Natural killer cell (primary cell): ENCODE measurements around the gene TTC21A. TPM values are rescaled to one million over a fixed set of nuclear protein-coding genes. Genes with fewer than 3 reads are reported as not detected.

Experiments
- ATAC-seq, 3 donors: fragments of 150-1000 bp in 2 of 3; fragments of 200-7000 bp in 1 of 3; cut with Tn5 transposase; 1 replicate in 1 of 3; 2 replicates in 2 of 3; pipeline ENCODE4 v1.10.0; 2021; ENCODE audit warnings: mild to moderate bottlenecking in 2 of 3, moderate library complexity in 2 of 3
- DNase-seq, 2 donors: peaks; one replicate each; pipeline versions ENCODE4 v3.0.0 to v3.0.0-alpha.2; 2013 to 2021; ENCODE audit warnings: mixed read lengths in 1 of 2
- H3K27ac ChIP-seq: one replicate; pipeline ENCODE4 v1.5.1; 2013; ENCODE audit warnings: mild to moderate bottlenecking, low read length
- H3K27me3 ChIP-seq: one replicate; pipeline ENCODE4 v1.6.1; 2013; ENCODE audit warnings: low read length; ENCODE audit not compliant: control insufficient read depth, insufficient read depth
- H3K36me3 ChIP-seq: one replicate; pipeline ENCODE4 v1.6.1; 2013; ENCODE audit warnings: low read length; ENCODE audit not compliant: control insufficient read depth, insufficient read depth
- H3K4me1 ChIP-seq: one replicate; pipeline ENCODE4 v1.6.1; 2013; ENCODE audit warnings: low read length; ENCODE audit not compliant: control insufficient read depth, insufficient read depth
- H3K4me3 ChIP-seq: one replicate; pipeline ENCODE4 v1.5.1; 2013; ENCODE audit warnings: low read length
- H3K9me3 ChIP-seq: one replicate; pipeline ENCODE4 v1.6.1; 2013; ENCODE audit warnings: low read length; ENCODE audit not compliant: control insufficient read depth, insufficient read depth
- H3K27ac Mint-ChIP-seq, 2 donors: one replicate each; pipeline ENCODE4 v1.8.0; 2022; ENCODE audit warnings: mild to moderate bottlenecking in 2 of 2, mixed read lengths in 2 of 2, moderate library complexity in 1 of 2
- H3K27me3 Mint-ChIP-seq, 2 donors: one replicate each; pipeline ENCODE4 v1.8.0; 2022; ENCODE audit warnings: low read depth in 2 of 2, mixed read lengths in 2 of 2
- H3K36me3 Mint-ChIP-seq: one replicate; pipeline ENCODE4 v1.8.0; 2022; ENCODE audit warnings: mixed read lengths
- H3K4me1 Mint-ChIP-seq, 2 donors: one replicate each; pipeline ENCODE4 v1.8.0; 2022; ENCODE audit warnings: mixed read lengths in 2 of 2
- H3K4me3 Mint-ChIP-seq: one replicate; pipeline ENCODE4 v1.8.0; 2022; ENCODE audit warnings: mild to moderate bottlenecking, moderate library complexity, mixed read lengths
- H3K9me3 Mint-ChIP-seq, 2 donors: one replicate each; pipeline ENCODE4 v1.8.0; 2022; ENCODE audit warnings: mixed read lengths in 2 of 2
- WGBS: methylation state at CpG from one replicate; pipeline ENCODE4 v1.1.7; 2013; ENCODE audit warnings: missing lambda C conversion rate; ENCODE audit not compliant: insufficient coverage; 5-methylcytosine and 5-hydroxymethylcytosine counted together
- intact Hi-C: fragments of 100-400 bp; cut with micrococcal nuclease; formaldehyde crosslinking; loops from one replicate; pipeline ENCODE4 v1.14.2; 2022
- total RNA-seq, 4 donors: library from RNA; stranded (reverse); fragments of 120-200 nt in 1 of 4; gene quantifications; one replicate each; pipeline versions ENCODE4 v1.2.3 to v1.2.4, GENCODE V29; 2013 to 2022
- TF ChIP-seq, protein P1 (sequence below): fragments of 200-600 bp; IDR thresholded peaks from one replicate; pipeline ENCODE4 v1.8.0; 2022; ENCODE audit warnings: antibody characterized with exemption

TTC21A gene
- total RNA-seq, 3 donors from 2014 or later (not counting 1 experiment from before 2014, with no cell fraction given), result 2.1 to 3.9 (median 2.4) TPM

GRCh38 chr3:39185959-39186691 is 78.6 kb downstream of the TTC21A start:
- intact Hi-C loops, result loop anchor here (10.0 kb wide), 1 partner anchor 81 kb away; the partner anchor contains the start of genes GORASP1 and TTC21A
- H3K4me3 ChIP-seq, result no peak overlapping the region
- H3K9me3 ChIP-seq, result no peaks in the 10 kb centered on the region
- H3K27ac Mint-ChIP-seq, result no peak overlapping the region
- DNase-seq (no peak), ATAC-seq (no peak)
- no peak overlapping the region for H3K27ac ChIP-seq
- no peaks in the 10 kb centered on the region for H3K36me3 ChIP-seq
- H3K4me1 ChIP-seq, result peaks cover 18% of the 10 kb centered on the region
- H3K4me3 Mint-ChIP-seq, result no peak overlapping the region
- TF ChIP-seq, protein P1, sequence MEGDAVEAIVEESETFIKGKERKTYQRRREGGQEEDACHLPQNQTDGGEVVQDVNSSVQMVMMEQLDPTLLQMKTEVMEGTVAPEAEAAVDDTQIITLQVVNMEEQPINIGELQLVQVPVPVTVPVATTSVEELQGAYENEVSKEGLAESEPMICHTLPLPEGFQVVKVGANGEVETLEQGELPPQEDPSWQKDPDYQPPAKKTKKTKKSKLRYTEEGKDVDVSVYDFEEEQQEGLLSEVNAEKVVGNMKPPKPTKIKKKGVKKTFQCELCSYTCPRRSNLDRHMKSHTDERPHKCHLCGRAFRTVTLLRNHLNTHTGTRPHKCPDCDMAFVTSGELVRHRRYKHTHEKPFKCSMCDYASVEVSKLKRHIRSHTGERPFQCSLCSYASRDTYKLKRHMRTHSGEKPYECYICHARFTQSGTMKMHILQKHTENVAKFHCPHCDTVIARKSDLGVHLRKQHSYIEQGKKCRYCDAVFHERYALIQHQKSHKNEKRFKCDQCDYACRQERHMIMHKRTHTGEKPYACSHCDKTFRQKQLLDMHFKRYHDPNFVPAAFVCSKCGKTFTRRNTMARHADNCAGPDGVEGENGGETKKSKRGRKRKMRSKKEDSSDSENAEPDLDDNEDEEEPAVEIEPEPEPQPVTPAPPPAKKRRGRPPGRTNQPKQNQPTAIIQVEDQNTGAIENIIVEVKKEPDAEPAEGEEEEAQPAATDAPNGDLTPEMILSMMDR, result no peak
- H3K9me3 Mint-ChIP-seq, result no peaks in the 10 kb centered on the region
- H3K27me3 ChIP-seq, result no peaks in the 10 kb centered on the region
- H3K36me3 Mint-ChIP-seq, result no peaks in the 10 kb centered on the region
- WGBS, result 90% methylated on average over 14 of the region's 14 CpGs
- peaks cover 11 to 21% of the 10 kb centered on the region in 2 donors for H3K4me1 Mint-ChIP-seq
- no peaks in the 10 kb centered on the region for H3K27me3 Mint-ChIP-seq

DNA sequence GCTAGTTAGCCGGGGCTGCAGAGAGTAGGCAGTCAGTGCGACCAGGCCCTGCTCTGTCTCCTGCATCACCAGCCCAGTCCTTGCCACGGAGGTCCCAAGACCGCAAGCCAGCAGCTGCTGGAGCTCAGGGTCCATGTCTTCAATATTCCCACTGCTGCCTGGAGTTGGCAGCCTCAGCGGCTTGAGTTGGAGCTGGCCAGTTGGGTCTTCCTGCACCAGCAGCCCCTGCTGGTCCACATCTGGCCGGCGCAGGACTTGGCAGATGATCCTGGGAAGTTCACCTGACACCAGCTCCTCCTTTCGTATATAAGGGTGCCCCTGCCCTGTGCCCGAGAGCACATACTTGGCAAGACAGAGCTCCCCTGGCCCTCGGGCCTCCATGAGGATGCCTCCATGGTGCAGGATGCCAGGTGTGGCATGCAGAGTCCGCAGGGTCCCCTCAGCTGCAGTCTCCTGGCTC is 79.2 kb downstream of the TTC21A start:
- Histone ChIP-seq H3K4me1 (peaks cover 18% of the 10 kb centered on the region), H3K27me3 (no peaks in the 10 kb centered on the region), H3K4me3 (no peak overlapping the region), H3K27ac (no peak overlapping the region), H3K36me3 (no peaks in the 10 kb centered on the region), H3K9me3 (no peaks in the 10 kb centered on the region)
- Mint-ChIP-seq H3K9me3 (no peaks in the 10 kb centered on the region), H3K27ac (no peak overlapping the region), H3K36me3 (no peaks in the 10 kb centered on the region), H3K27me3 (no peaks in the 10 kb centered on the region), H3K4me1 (peaks cover 8 to 22% of the 10 kb centered on the region in 2 donors), H3K4me3 (no peak overlapping the region)
- TF ChIP-seq, protein P1, result no peak
- intact Hi-C loops, result loop anchor here (10.0 kb wide), 1 partner anchor 82 kb away; the partner anchor contains the start of genes GORASP1 and TTC21A
- ATAC-seq, result no peak
- WGBS, result 95% methylated on average over 11 of the region's 11 CpGs
- DNase-seq, result no peak

- ATAC-seq (no peak), DNase-seq (no peak)
- 83% methylated on average over 23 of the region's 23 CpGs for WGBS
- Mint-ChIP-seq H3K36me3 (no peaks in the 10 kb centered on the region), H3K4me3 (no peak overlapping the region), H3K9me3 (no peaks in the 10 kb centered on the region), H3K27me3 (no peaks in the 10 kb centered on the region), H3K4me1 (peaks cover 14 to 31% of the 10 kb centered on the region in 2 donors), H3K27ac (no peak overlapping the region)
- TF ChIP-seq, protein P1, result no peak
- no peaks in the 10 kb centered on the region for H3K36me3 ChIP-seq
- no peaks in the 10 kb centered on the region for H3K9me3 ChIP-seq
- no peak overlapping the region for H3K27ac ChIP-seq
- H3K4me3 ChIP-seq, result no peak overlapping the region
- no peaks in the 10 kb centered on the region for H3K27me3 ChIP-seq
- H3K4me1 ChIP-seq, result peaks cover 25% of the 10 kb centered on the region
- intact Hi-C loops, result loop anchor here (2.0 to 10.0 kb wide), 2 partner anchors 21 to 83 kb away; partner anchors contain the start of genes GORASP1 and TTC21A
Measured at GRCh38 chr3:39187372-39188155, 80.1 kb downstream of the TTC21A start.

Other genes with a start within 250 kb of the TTC21A start
- gene SCN11A, start 55.7 kb upstream of the TTC21A start, total RNA-seq, result under 1 TPM in 2 of 3 donors, not detected in 1; 0.07 to 0.08 TPM
- gene WDR48, start 55.7 kb upstream of the TTC21A start, total RNA-seq, result 100 to 1,000 TPM in 1 of 3 donors, 10 to 100 TPM in 2; 89.1 to 101 (median 91.5) TPM
- gene GORASP1, start 53 bp upstream of the TTC21A start, total RNA-seq, result 10 to 100 TPM; 20.2 to 21.3 (median 20.8) TPM
- gene CSRNP1, start 45.9 kb downstream of the TTC21A start, total RNA-seq, result 100 to 1,000 TPM; 208 to 300 (median 253) TPM
- under 1 TPM; 0.14 to 0.40 (median 0.24) TPM for gene XIRP1, start 84.9 kb downstream of the TTC21A start, total RNA-seq
- gene CX3CR1, start 172.4 kb downstream of the TTC21A start, total RNA-seq, result 100 to 1,000 TPM; 203 to 459 (median 405) TPM
- under 1 TPM in 1 of 3 donors, not detected in 2; 0.35 TPM for gene CCR8, start 222.0 kb downstream of the TTC21A start, total RNA-seq